Spleen (tissue), 11 donors: ENCODE measurements around the gene TBC1D20. TPM values are rescaled to one million over a fixed set of nuclear protein-coding genes. Genes with fewer than 3 reads are reported as not detected.

ENCODE experiments used
- DNase-seq: peaks from one replicate; pipeline ENCODE4 v3.0.0-alpha.2; 2020
- H3K27ac ChIP-seq, 8 donors: fragments of 200-600 bp; sonication (generic) in 7 of 8; 1 replicate in 4 of 8; 2 replicates in 4 of 8; pipeline versions ENCODE4 v1.5.0 to v1.8.0; 2016 to 2021; ENCODE audit warnings: inconsistent platforms in 4 of 8, mild to moderate bottlenecking in 4 of 8, moderate library complexity in 1 of 8
- H3K27me3 ChIP-seq, 7 donors: fragments of 200-600 bp; sonication (generic) in 6 of 7; replicated peaks in 1 of 7; 1 replicate in 4 of 7; 2 replicates in 3 of 7; pipeline versions ENCODE4 v1.5.0 to v1.8.0; 2016 to 2021; ENCODE audit warnings: inconsistent platforms in 3 of 7, mild to moderate bottlenecking in 1 of 7
- H3K36me3 ChIP-seq, 6 donors: fragments of 200-600 bp; sonication (generic) in 5 of 6; 1 replicate in 4 of 6; 2 replicates in 2 of 6; pipeline versions ENCODE4 v1.5.0 to v1.8.0; 2016 to 2021; ENCODE audit warnings: inconsistent platforms in 2 of 6
- H3K4me1 ChIP-seq, 6 donors: fragments of 200-600 bp; sonication (generic) in 5 of 6; 1 replicate in 3 of 6; 2 replicates in 3 of 6; pipeline versions ENCODE4 v1.5.0 to v1.8.0; 2016 to 2021; ENCODE audit warnings: inconsistent platforms in 3 of 6
- H3K4me3 ChIP-seq, 8 donors: fragments of 200-600 bp; sonication (generic) in 7 of 8; 1 replicate in 4 of 8; 2 replicates in 4 of 8; pipeline versions ENCODE4 v1.5.0 to v1.8.0; 2016 to 2021; ENCODE audit warnings: inconsistent platforms in 4 of 8, mild to moderate bottlenecking in 4 of 8, moderate library complexity in 2 of 8
- H3K9me3 ChIP-seq, 8 donors: fragments of 200-600 bp; sonication (generic) in 7 of 8; 1 replicate in 4 of 8; 2 replicates in 4 of 8; pipeline versions ENCODE4 v1.5.0 to v1.8.0; 2016 to 2021; ENCODE audit warnings: inconsistent platforms in 4 of 8
- POLR2A ChIP-seq, 3 donors: fragments of 450-650 bp; IDR thresholded peaks; one replicate each; pipeline ENCODE4 v1.5.1; 2017; ENCODE audit warnings: antibody characterized with exemption in 3 of 3, mild to moderate bottlenecking in 1 of 3
- POLR2AphosphoS5 ChIP-seq, 3 donors: sonication (generic); formaldehyde crosslinking; IDR thresholded peaks; one replicate each; pipeline ENCODE4 v1.5.1; 2017; ENCODE audit warnings: antibody characterized with exemption in 3 of 3
- WGBS, 5 donors: extraction: QIAGEN DNeasy Blood & Tissue Kit in 3 of 5; methylation state at CpG; one replicate each; pipeline versions ENCODE4 v1.1.5 to v1.1.7; 2013 to 2018; 5-methylcytosine and 5-hydroxymethylcytosine counted together
- intact Hi-C: fragments of 100-400 bp; cut with DNase I; formaldehyde crosslinking; loops from one replicate; pipeline ENCODE4 v1.15.0; 2023; ENCODE audit warnings: low total_unique reads
- polyA plus RNA-seq, 3 donors: library from polyadenylated mRNA; stranded (reverse); fragments of 200-250 nt; gene quantifications; one replicate each; pipeline ENCODE4 v1.2.1, GENCODE V29; 2013
- total RNA-seq, 7 donors: library from RNA; depleted of rRNA in 3 of 7; stranded (reverse); fragments of >200 nt in 3 of 7; fragmentation: NEBNext Ultra II Directional in 4 of 7; extraction: Animal tissue kit (Norgen Biotek cat#: 25700) in 4 of 7; gene quantifications; one replicate each; pipeline versions ENCODE4 v1.1.0 to v1.2.1, GENCODE V29; 2016 to 2021
- TF ChIP-seq, protein P1 (sequence below), 11 experiments: fragments of 200-600 bp in 7 of 11; fragments of 450-650 bp in 4 of 11; sonication (generic) in 4 of 11; IDR thresholded peaks in 8 of 11; conservative IDR thresholded peaks in 3 of 11; 1 replicate in 7 of 11; 2 replicates in 4 of 11; pipeline versions ENCODE4 v1.4.0 to v1.8.0; 2016 to 2021; ENCODE audit warnings: antibody characterized with exemption in 11 of 11, inconsistent platforms in 4 of 11, mild to moderate bottlenecking in 1 of 11
- donor health status: healthy with polysubstance abuse.
- donor health status: DM: no; HTN: no; CAD: no; lungs with moderate emphysema.
- donor health status: DM: no; HTN: no; CAD: no.
- donor health status: Bipolar disorder and iron deficiency.
- donor health status: healthy.
- donor health status: DM: no; HTN: no; CAD: no.
- donor health status: DM: yes; HTN: yes; CAD: no.

The TBC1D20 gene
- total and polyA plus RNA-seq, 10 donors, result 9.2 to 41.0 (median 32.8) TPM

DNA sequence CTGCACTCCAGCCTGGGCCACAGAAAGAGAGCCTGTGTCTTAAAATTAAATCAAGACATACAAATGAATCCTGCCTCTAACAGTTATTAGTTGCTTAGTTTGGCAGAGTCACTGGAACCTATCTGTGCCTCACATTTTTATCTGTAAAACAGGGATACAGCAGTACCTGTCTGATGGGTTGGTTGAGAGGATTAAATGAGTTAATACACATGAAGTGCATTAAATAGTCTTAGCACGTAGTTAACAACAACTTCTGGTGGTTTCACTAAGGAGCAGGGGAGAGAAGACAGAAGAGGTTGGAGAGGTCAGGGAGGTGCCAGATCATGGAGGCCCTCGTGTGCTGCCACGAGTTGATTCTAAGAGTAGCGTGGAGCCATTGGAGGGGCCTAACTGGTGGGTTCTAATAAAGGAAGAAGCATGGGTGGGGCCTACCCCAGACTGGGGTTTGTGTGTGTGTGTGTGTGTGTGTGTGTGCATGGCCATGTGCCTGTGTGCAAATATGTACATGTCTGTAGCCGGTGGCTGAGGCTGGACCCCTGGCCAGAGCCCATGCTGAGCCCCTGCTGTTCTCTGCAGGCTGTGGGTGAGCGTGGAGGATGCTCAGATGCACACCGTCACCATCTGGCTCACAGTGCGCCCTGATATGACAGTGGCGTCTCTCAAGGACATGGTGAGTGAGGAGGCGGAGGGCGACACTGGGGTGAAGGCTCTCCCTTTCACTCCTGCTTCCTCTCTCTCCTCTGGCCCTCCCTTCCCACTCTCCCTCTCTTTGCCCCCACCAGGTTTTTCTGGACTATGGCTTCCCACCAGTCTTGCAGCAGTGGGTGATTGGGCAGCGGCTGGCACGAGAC, 45.2 kb downstream of the TBC1D20 start:
- WGBS, 5 donors, result 72 to 83% (median 76%) methylated on average over 13 of the region's 13 CpGs

DNA sequence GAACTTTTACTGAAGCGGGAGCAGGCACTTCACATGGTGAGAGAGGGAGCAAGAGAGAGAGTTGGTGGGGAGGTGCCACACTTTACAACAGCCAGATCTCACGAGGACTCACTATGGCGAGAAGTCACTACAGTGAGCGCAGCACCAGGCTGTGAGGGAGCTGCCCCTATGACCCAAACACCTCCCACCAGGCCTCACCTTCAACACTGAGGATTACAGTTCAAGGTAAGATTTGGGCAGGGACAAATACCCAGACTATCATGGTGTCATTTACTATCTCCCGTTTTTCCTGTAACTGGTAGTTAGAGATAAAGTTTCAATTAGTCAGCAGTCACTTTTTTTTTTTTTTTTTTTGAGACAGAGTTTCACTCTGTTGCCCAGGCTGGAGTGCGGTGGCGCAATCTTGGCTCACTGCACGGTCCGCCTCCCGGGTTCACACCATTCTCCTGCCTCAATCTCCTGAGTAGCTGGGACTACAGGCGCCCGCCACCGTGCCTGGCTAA, 46.5 kb downstream of the TBC1D20 start:
- TF ChIP-seq POLR2AphosphoS5 (IDR thresholded peaks at IDR 0.05) (no peak), POLR2A (IDR thresholded peaks at IDR 0.05) (no peak)
- TF ChIP-seq, protein P1, sequence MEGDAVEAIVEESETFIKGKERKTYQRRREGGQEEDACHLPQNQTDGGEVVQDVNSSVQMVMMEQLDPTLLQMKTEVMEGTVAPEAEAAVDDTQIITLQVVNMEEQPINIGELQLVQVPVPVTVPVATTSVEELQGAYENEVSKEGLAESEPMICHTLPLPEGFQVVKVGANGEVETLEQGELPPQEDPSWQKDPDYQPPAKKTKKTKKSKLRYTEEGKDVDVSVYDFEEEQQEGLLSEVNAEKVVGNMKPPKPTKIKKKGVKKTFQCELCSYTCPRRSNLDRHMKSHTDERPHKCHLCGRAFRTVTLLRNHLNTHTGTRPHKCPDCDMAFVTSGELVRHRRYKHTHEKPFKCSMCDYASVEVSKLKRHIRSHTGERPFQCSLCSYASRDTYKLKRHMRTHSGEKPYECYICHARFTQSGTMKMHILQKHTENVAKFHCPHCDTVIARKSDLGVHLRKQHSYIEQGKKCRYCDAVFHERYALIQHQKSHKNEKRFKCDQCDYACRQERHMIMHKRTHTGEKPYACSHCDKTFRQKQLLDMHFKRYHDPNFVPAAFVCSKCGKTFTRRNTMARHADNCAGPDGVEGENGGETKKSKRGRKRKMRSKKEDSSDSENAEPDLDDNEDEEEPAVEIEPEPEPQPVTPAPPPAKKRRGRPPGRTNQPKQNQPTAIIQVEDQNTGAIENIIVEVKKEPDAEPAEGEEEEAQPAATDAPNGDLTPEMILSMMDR (IDR thresholded peaks at IDR 0.05 in 8 of 11, conservative IDR thresholded peaks at IDR 0.05 in 3 of 11), result no peak
- Histone ChIP-seq H3K36me3 (peaks cover 0 to 81% (median 52%) of the 10 kb centered on the region in 6 donors), H3K9me3 (no peaks in the 10 kb centered on the region), H3K27ac (peak overlapping the region in 4 of 8 donors; percentile 3 to 40 (median 17)), H3K27me3 (no peaks in the 10 kb centered on the region), H3K4me3 (no peak overlapping the region), H3K4me1 (peaks cover 0 to 67% (median 35%) of the 10 kb centered on the region in 6 donors)
- peak; percentile 72 for DNase-seq
- 65 to 77% (median 71%) methylated on average over 13 of the region's 13 CpGs for WGBS, 5 donors
- intact Hi-C loops, result no loop called here

More for the DNA sequence above, 45.2 kb downstream of the TBC1D20 start:
- Histone ChIP-seq H3K4me3 (no peak overlapping the region), H3K27ac (peak overlapping the region in 4 of 8 donors; percentile 28 to 60 (median 46)), H3K27me3 (no peaks in the 10 kb centered on the region), H3K36me3 (peaks cover 2 to 81% (median 52%) of the 10 kb centered on the region in 6 donors), H3K4me1 (peaks cover 0 to 60% (median 32%) of the 10 kb centered on the region in 6 donors), H3K9me3 (no peaks in the 10 kb centered on the region)
- peak; percentile 68 for DNase-seq
- intact Hi-C loops, result no loop called here
- TF ChIP-seq POLR2AphosphoS5 (IDR thresholded peaks at IDR 0.05) (peak in 1 of 3 donors; percentile 11), POLR2A (IDR thresholded peaks at IDR 0.05) (no peak)
- TF ChIP-seq, protein P1 (IDR thresholded peaks at IDR 0.05 in 8 of 11, conservative IDR thresholded peaks at IDR 0.05 in 3 of 11), result no peak

DNA sequence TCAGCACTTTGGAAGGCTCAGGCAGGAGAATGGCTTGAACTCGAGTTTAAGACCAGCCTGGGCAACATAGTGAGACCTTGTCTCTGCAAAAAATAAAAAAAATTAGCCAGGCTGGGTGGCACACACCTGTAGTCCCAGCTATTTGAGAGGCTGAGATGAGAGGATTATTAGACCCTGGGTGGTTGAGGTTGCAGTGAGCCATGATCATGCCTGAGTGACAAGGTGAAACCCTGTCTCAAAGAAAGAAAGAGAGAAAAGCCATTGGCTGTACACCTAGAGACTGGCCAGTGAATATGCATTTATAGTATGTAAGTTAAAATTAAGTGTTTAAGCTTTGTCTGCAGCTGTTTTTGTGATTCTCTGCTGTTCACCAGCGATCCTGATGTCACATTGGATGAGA, 48.2 kb downstream of the TBC1D20 start:
- Histone ChIP-seq H3K36me3 (peaks cover 0 to 78% (median 45%) of the 10 kb centered on the region in 6 donors), H3K9me3 (no peaks in the 10 kb centered on the region), H3K27ac (no peak overlapping the region), H3K4me3 (no peak overlapping the region), H3K27me3 (no peaks in the 10 kb centered on the region), H3K4me1 (peaks cover 14 to 84% (median 49%) of the 10 kb centered on the region in 6 donors)
- intact Hi-C loops, result no loop called here
- 85 to 94% (median 93%) methylated on average over 2 of the region's 2 CpGs for WGBS, 5 donors
- DNase-seq, result no peak
- TF ChIP-seq, protein P1 (IDR thresholded peaks at IDR 0.05 in 8 of 11, conservative IDR thresholded peaks at IDR 0.05 in 3 of 11), result no peak
- TF ChIP-seq POLR2AphosphoS5 (IDR thresholded peaks at IDR 0.05), result no peak
- no peak for TF ChIP-seq POLR2A (IDR thresholded peaks at IDR 0.05)

DNA sequence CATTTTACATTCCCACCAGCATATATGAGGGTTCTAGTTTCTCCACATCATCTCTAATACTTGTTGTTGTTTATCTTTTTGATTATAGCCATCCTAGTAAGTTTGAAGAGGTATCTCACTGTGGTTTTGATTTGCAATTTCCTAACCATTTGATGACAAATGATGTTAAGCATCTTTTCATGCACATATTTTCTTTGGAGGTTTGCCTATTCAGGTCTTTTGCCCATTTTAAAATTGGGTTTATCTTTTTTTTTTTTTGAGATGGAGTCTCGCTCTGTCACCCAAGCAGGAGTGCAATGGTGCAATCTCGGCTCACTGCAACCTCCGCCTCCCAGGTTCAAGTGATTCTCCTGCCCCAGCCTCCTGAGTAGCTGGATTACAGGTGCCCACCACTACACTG, 50.3 kb downstream of the TBC1D20 start:
- intact Hi-C loops, result no loop called here
- H3K27me3 ChIP-seq, result no peaks in the 10 kb centered on the region
- TF ChIP-seq, protein P1 (IDR thresholded peaks at IDR 0.05 in 8 of 11, conservative IDR thresholded peaks at IDR 0.05 in 3 of 11), result no peak
- TF ChIP-seq POLR2AphosphoS5 (IDR thresholded peaks at IDR 0.05) (no peak), POLR2A (IDR thresholded peaks at IDR 0.05) (no peak)
- 89 to 99% (median 97%) methylated on average over 3 of the region's 3 CpGs for WGBS, 5 donors
- no peaks in the 10 kb centered on the region for H3K9me3 ChIP-seq
- DNase-seq, result no peak
- H3K36me3 ChIP-seq, result peaks cover 0 to 57% (median 32%) of the 10 kb centered on the region in 6 donors
- H3K4me1 ChIP-seq, result peaks cover 17 to 86% (median 48%) of the 10 kb centered on the region in 6 donors
- no peak overlapping the region for H3K4me3 ChIP-seq
- H3K27ac ChIP-seq, result no peak overlapping the region
